Sigmoid colon (tissue), 4 donors: ENCODE measurements around the gene CARD19.

Experiments used
- EP300 ChIP-seq, 4 donors: sonication (generic); formaldehyde crosslinking; IDR thresholded peaks; one replicate each; pipeline ENCODE4 v1.6.1; 2017; ENCODE audit warnings: antibody characterized with exemption in 4 of 4
- POLR2A ChIP-seq, 2 donors: fragments of 450-650 bp; IDR thresholded peaks; one replicate each; pipeline ENCODE4 v1.6.1; 2016; ENCODE audit warnings: antibody characterized with exemption in 2 of 2, mild to moderate bottlenecking in 2 of 2, moderate library complexity in 2 of 2
- TF ChIP-seq, protein P1 (sequence below), 4 experiments: fragments of 450-650 bp in 3 of 4; fragments of 200-600 bp in 1 of 4; IDR thresholded peaks; one replicate each; pipeline ENCODE4 v1.5.1; 2016 to 2019; ENCODE audit warnings: antibody characterized with exemption in 4 of 4, mild to moderate bottlenecking in 3 of 4, moderate library complexity in 2 of 4

DNA sequence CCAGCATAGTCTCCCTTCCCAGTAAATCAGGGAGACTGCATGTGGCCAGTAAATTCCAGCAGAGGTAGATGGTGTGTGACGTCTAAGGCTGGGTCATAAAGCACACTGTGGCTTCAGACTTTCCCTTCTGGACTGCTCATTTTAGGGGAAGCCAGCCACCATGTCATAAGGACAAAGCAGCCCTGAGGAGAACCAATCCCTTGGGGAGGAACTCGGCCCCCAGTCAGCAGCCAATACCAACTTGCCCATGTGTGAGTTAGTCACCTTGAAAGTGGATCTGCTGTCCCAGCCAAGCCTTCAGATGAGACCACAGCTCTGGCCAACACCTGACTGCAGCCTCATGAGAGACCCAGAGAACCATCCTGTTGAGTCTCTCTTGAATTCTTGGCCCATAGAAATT, 52.7 kb downstream of the CARD19 start:
- TF ChIP-seq, protein P1, sequence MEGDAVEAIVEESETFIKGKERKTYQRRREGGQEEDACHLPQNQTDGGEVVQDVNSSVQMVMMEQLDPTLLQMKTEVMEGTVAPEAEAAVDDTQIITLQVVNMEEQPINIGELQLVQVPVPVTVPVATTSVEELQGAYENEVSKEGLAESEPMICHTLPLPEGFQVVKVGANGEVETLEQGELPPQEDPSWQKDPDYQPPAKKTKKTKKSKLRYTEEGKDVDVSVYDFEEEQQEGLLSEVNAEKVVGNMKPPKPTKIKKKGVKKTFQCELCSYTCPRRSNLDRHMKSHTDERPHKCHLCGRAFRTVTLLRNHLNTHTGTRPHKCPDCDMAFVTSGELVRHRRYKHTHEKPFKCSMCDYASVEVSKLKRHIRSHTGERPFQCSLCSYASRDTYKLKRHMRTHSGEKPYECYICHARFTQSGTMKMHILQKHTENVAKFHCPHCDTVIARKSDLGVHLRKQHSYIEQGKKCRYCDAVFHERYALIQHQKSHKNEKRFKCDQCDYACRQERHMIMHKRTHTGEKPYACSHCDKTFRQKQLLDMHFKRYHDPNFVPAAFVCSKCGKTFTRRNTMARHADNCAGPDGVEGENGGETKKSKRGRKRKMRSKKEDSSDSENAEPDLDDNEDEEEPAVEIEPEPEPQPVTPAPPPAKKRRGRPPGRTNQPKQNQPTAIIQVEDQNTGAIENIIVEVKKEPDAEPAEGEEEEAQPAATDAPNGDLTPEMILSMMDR (IDR thresholded peaks at IDR 0.05) = no peak
- TF ChIP-seq POLR2A (IDR thresholded peaks at IDR 0.05) = no peak
- no peak for TF ChIP-seq EP300 (IDR thresholded peaks at IDR 0.05)
